NCI-H1930 (cell line): ENCODE results near the gene ERF.

ENCODE experiments used
- DNase-seq, 2 experiments: peaks; one replicate each; lab custom pipeline; 2025; lab: John Stamatoyannopoulos, UW

The ERF gene

DNA sequence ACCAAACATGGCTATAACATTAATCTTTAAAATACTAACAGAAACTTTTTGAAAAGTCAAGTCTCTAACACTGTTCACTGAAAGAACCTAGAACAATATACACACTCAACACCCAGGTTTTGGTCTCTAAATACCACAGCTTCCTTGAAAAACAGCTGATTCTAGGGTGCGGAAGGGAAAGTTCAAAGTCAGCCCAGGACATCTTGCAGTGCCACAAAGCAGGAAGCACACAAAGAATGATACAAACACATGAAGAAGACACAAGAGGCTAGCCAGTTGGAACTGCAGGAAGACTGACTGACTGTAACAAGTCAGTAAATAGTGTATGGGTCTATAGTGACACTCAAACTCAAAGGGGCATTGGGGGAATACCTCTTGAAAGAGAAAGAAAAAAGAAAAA, 42.0 kb downstream of the ERF start:
- no peak for DNase-seq

- no peak for DNase-seq
Observed at GRCh38 chr19:42208612-42209011, 46.3 kb downstream of the ERF start.

GRCh38 chr19:42207767-42208271, 47.1 kb downstream of the ERF start:
- no peak for DNase-seq

GRCh38 chr19:42206871-42207755, 47.8 kb downstream of the ERF start:
- no peak for DNase-seq

GRCh38 chr19:42204664-42205063, 50.3 kb downstream of the ERF start:
- DNase-seq: no peak

DNA sequence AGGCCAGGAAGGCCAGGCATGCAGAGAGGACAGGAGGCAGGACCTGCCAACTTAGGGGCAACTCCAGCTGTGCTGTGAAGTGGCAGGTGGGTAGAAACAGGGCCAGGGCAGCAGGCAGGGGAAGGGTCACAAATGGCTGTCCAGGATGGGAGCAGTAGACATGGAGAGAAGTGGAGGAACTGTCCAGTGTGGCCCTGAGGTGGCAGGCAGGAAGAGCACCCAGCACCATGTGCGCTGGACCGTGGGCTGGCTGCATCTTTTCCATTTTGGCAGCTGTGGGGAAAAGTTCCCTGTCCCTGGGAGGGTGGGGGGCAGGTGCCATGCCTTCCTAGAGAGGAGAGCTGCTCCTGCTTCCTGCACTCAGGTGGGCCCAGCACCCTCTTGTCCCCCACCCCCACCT, 51.2 kb downstream of the ERF start:
- DNase-seq: no peak

DNA sequence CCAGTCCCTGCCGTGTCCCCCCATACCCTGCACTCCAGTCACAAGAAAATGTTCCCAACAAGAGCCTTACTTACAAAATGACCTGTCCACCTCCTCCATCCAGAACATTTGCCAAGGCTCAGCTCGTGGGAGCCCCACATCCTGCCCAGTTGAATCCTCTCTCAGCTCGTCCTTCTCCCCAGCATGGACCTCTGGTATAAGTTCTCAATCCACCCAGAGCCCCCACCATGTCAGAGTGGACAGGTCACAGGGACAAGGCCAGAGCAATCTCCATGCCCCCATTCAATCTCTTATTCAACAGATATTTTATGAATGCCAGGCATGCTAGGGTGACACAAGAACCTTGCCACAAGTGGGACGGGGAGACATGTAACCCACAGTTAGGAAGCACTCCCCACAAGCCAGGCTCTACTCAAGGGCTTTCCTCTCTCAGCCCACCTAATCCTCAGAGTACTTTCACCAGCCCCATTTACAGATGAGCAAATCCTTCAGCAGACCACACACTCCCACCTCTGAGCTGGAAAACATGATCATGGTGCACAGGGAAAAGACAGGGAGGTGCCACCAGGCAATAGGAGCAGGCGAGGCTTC, 52.5 kb downstream of the ERF start:
- DNase-seq: no peak

DNA sequence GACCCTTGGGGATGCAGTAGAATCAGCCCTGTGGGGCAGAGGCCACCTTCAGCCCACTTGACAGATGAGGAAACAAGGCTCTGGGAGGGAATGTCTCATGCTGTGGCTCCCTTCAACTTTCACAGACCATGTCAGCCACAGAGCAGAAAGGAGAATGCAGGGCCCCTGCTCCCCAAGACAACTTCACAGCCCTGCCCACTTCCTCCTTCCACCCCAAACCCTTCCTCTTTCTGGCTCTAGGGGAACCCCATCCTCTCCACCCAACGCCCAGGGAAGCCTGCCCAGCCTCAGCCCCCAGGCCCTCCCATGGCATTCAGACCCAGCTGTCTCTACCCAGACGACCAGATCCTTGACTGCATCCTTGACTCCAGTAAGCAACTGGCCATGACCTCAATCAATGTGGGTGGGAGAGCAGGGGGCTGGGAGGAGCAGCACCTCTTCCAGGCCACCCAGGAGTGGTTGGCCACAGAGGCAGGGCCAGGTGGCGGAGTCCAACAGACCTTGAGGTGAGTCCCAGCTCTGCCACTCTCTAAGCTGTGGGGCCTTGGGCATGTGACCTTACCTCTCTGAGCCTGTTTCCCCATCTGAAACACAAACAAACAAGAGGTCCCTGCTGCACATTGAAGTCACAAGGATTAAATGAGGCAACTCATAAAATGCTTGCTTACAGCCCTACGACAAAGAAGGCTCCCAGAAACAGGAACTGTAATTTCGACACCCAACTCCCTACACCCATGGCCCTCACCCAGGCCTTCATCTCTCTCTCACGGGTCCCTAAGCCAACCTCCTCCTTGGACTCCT, 53.2 kb downstream of the ERF start:
- DNase-seq: no peak

- no peak for DNase-seq
Observed at GRCh38 chr19:42200116-42200715, 54.7 kb downstream of the ERF start.

- no peak for DNase-seq
Observed at GRCh38 chr19:42199440-42200115, 55.4 kb downstream of the ERF start.

GRCh38 chr19:42198676-42199439, 56.1 kb downstream of the ERF start:
- DNase-seq: no peak
